Measurements from ENCODE around the gene PSG4.
"Not testable (repeated sequence)": the region's sequence is repeated elsewhere in the genome, so short reads cannot be mapped to it uniquely, and the experiment has no call there.

The PSG4 gene

DNA sequence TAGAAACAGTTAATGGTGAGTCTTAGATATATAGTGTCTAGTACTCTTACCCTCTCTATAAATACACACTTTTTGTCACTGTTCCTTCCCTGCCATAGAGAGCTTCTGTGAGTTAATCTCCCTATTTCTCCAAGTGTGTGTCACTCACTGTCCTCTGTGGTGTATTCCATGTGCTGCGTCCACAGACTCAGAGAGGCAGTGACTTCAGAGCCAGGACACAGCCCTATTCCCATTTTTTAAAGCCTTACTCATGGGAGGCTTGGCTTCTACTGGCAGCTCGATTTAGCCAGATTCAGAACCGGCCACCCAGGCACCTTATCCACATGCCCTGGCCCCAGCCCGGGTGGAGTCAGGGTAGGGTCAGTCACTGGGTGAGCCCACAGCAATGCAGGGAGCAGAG is 13.7 kb upstream of the PSG4 start:
- not testable (repeated sequence) for H3K4me3 Mint-ChIP-seq; H3K27ac Mint-ChIP-seq; H3K9me3 Mint-ChIP-seq; DNase-seq; H3K4me1 Mint-ChIP-seq (ENCODE audit: low read depth); H3K36me3 Mint-ChIP-seq (ENCODE audit: low read depth)
- peaks cover 23% of the 10 kb centered on the region for H3K27me3 Mint-ChIP-seq

- DNase-seq; H3K27ac Mint-ChIP-seq; H3K4me1 Mint-ChIP-seq (ENCODE audit: low read depth); H3K36me3 Mint-ChIP-seq (ENCODE audit: low read depth); H3K4me3 Mint-ChIP-seq; H3K9me3 Mint-ChIP-seq: not testable (repeated sequence)
- H3K27me3 Mint-ChIP-seq = peaks cover 33% of the 10 kb centered on the region
These were observed 10.4 kb upstream of the PSG4 start for GRCh38 chr19:43215881-43216280.

GRCh38 chr19:43207991-43208390 is 2.6 kb upstream of the PSG4 start:
- no peaks in the 10 kb centered on the region for H3K9me3 Mint-ChIP-seq
- no peak for DNase-seq
- H3K36me3 Mint-ChIP-seq (ENCODE audit: low read depth) = no peaks in the 10 kb centered on the region
- no peak overlapping the region for H3K4me3 Mint-ChIP-seq
- H3K4me1 Mint-ChIP-seq (ENCODE audit: low read depth) = no peaks in the 10 kb centered on the region
- no peak overlapping the region for H3K27ac Mint-ChIP-seq
- peaks cover 35% of the 10 kb centered on the region for H3K27me3 Mint-ChIP-seq

DNA sequence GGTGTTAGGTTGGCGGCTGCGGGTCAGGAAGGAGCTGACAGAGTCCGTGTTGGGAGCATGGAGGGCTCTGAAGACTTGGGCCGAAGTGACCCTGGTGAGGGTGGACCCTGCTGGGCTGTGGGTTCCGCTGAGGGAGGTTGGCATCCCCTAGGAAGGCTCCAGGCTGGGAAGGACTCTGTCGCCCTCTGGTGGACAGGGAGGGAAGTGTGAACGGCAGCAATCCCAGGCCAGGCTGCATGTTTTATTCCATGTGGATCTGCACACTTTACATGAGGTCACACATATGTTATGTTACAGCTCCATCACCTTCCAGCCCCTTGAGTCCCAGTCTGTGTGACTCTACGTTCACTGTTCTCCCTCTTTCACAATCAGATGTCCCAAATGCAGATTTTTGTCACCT is 1.7 kb upstream of the PSG4 start:
- H3K4me1 Mint-ChIP-seq (ENCODE audit: low read depth); H3K4me3 Mint-ChIP-seq; DNase-seq; H3K27ac Mint-ChIP-seq; H3K9me3 Mint-ChIP-seq; H3K36me3 Mint-ChIP-seq (ENCODE audit: low read depth): not testable (repeated sequence)
- peaks cover 32% of the 10 kb centered on the region for H3K27me3 Mint-ChIP-seq

DNA sequence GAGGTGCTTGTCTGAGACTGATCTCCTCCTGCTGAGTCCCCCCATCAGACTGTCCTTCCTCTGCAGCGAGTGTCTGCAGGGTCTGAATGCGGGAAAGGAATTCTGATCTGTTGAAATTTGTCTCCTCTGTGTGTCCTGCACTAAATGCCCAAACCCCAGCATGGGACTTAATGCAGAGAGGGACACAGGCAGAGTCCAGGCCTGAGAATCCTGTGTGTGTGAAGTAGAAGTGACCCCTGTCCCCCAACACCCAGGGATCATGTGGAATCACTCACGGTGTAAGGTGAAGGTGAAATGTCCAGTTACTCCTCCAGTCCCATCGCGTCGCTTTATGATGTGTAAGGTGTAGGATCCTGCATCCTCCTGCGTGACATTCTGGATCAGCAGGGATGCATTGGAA is 1.8 kb downstream of the PSG4 start:
- peaks cover 15% of the 10 kb centered on the region for H3K27me3 Mint-ChIP-seq
- DNase-seq; H3K27ac Mint-ChIP-seq; H3K4me3 Mint-ChIP-seq; H3K9me3 Mint-ChIP-seq; H3K4me1 Mint-ChIP-seq (ENCODE audit: low read depth); H3K36me3 Mint-ChIP-seq (ENCODE audit: low read depth): not testable (repeated sequence)

DNA sequence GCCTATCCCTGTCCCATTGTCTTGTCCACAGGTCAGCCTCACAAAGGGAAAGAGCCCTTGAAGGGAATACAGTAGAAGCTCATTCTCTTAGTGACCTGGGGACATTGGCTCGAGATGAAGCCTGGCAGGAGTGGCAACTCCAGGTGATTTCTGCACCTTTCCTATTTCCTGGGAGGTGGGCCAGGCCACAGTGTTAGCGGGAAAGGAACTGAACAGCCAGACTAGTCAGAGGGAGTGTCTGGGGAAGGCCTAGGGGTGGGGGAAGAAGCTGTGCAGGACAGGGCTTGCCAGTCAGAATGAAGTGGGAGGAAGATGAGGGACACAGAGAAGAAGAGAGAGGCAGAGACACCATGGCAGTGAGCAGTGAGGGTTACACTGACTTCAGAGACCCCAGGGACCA is 3.5 kb downstream of the PSG4 start:
- DNase-seq; H3K4me3 Mint-ChIP-seq; H3K36me3 Mint-ChIP-seq (ENCODE audit: low read depth); H3K9me3 Mint-ChIP-seq; H3K27ac Mint-ChIP-seq; H3K4me1 Mint-ChIP-seq (ENCODE audit: low read depth); H3K27me3 Mint-ChIP-seq: not testable (repeated sequence)

- H3K4me1 Mint-ChIP-seq (ENCODE audit: low read depth); H3K4me3 Mint-ChIP-seq; H3K36me3 Mint-ChIP-seq (ENCODE audit: low read depth); DNase-seq; H3K27me3 Mint-ChIP-seq; H3K9me3 Mint-ChIP-seq; H3K27ac Mint-ChIP-seq: not testable (repeated sequence)
These were observed 4.1 kb downstream of the PSG4 start for GRCh38 chr19:43201337-43201801.

DNA sequence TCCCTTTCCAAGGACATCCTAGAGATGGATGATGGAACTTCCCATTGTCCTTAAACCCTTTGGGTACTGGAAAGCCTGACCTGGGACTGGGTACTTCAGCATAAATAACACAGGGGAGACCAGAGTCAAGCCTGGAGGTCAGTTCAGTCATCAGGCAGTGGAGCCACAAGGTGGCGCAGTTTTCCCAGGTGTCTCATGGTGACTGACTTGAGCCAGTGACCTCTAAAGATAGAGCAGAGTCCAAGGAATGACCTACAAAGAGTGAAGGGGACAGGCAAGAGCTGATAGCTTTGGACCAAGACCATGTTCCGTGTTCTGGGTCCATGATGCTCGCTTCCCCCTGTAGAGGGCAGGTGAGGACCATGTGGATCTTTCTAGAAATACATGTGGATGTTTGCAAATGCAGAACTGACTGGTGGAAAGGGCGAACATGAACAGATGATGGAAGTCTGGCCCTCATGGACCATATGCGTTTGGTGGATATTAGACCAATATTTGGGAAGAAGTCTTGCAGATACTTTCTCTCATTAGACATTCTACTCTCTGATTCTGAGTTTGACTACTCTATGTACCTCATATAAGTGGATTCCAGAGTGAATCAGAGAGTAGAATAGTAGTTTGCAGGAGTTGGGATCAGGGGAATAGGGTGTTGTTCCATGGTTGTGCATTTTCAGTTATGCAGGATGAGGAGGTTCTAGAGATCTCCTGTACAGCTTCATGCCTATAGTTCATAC is 6.6 kb downstream of the PSG4 start:
- not testable (repeated sequence) for DNase-seq; H3K4me1 Mint-ChIP-seq (ENCODE audit: low read depth); H3K4me3 Mint-ChIP-seq; H3K36me3 Mint-ChIP-seq (ENCODE audit: low read depth); H3K27ac Mint-ChIP-seq; H3K9me3 Mint-ChIP-seq
- H3K27me3 Mint-ChIP-seq = peaks cover 21% of the 10 kb centered on the region

- H3K27me3 Mint-ChIP-seq = peaks cover 22% of the 10 kb centered on the region
These were observed 7.6 kb downstream of the PSG4 start for GRCh38 chr19:43197666-43198397.

GRCh38 chr19:43194397-43194796 is 11.0 kb downstream of the PSG4 start:
- H3K4me3 Mint-ChIP-seq; H3K36me3 Mint-ChIP-seq (ENCODE audit: low read depth); H3K27ac Mint-ChIP-seq; H3K4me1 Mint-ChIP-seq (ENCODE audit: low read depth); DNase-seq; H3K9me3 Mint-ChIP-seq: not testable (repeated sequence)
- peaks cover 42% of the 10 kb centered on the region for H3K27me3 Mint-ChIP-seq

More at GRCh38 chr19:43197666-43198397, 7.6 kb downstream of the PSG4 start:
- H3K36me3 Mint-ChIP-seq (ENCODE audit: low read depth); H3K4me1 Mint-ChIP-seq (ENCODE audit: low read depth); H3K27ac Mint-ChIP-seq; H3K4me3 Mint-ChIP-seq; DNase-seq; H3K9me3 Mint-ChIP-seq: not testable (repeated sequence)

DNA sequence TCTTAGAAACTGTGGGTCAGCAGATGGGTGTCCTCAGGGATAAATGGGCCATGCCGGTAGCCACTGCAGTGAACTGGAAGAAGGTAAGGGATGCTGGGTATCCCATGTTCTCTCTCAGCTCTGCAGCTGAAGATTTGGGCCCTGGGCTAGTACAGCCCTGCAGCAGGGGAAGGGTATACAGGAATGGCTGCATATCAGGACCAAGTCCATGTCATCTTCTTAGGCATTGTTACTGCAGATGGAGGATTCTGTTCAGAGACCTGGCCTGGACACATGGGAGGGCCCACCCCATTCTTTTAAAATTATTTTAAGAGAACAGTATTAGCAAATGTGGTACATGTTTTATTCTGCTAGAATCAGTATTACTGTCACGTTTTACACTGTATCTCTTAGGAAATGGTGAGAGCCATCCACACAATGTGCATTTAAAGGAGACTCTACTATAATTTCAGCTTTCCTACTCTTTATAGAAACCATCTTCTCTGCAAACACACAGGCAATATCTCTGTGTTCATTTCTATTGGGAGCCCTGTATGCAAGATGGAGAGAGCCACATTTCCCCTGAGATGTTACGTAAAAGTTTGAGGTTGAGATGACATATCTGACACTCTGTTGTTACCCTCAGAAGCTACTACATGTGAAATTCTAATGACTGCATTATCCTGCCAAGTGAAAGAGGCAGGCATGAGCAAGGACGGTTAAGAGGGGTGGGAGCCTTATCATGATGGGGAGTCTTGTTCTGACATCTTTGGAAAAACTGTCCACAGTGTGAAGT is 12.9 kb downstream of the PSG4 start:
- H3K9me3 Mint-ChIP-seq; H3K4me1 Mint-ChIP-seq (ENCODE audit: low read depth); H3K4me3 Mint-ChIP-seq; DNase-seq; H3K36me3 Mint-ChIP-seq (ENCODE audit: low read depth); H3K27ac Mint-ChIP-seq: not testable (repeated sequence)
- H3K27me3 Mint-ChIP-seq = peaks cover 43% of the 10 kb centered on the region

- H3K9me3 Mint-ChIP-seq; H3K36me3 Mint-ChIP-seq (ENCODE audit: low read depth); H3K4me3 Mint-ChIP-seq; DNase-seq; H3K27ac Mint-ChIP-seq; H3K4me1 Mint-ChIP-seq (ENCODE audit: low read depth): not testable (repeated sequence)
- H3K27me3 Mint-ChIP-seq = peaks cover 27% of the 10 kb centered on the region
These were observed 17.3 kb downstream of the PSG4 start for GRCh38 chr19:43188092-43188491.

DNA sequence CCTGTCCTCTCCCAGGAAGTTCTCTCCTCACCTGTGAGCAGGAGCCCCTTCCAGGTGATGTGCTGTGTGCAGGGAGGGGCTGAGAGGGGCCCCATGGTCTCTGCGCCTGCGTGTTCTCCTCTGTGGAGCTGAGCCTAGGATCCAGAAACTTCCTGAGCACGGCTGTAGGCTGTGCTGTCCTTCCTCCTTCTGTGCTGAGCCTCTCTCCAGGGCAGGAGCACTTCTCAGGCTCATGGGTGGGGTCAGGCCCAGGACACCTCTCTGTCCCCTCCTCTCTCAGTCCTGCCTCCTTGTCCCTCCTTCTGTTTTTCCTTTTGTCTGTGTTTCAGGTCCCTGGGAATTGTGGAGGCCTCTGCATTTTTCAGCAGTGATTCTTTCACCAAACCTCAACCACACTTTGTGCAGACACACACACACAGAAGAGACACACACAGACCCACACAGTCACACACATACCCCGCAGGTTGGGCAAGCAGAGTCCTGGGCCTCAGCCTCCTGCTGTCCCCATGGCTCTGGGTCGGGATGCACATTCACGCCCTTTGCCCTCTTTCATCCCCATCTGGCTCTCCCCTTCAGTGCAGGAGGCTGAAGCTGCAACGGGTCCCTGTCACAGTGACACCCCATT is 19.0 kb downstream of the PSG4 start, which contains the start of gene PSG5:
PSG5 (minus strand) TSS at position 226 of the 625 bp plus-strand sequence; CDS start at position 95, 131 bp downstream.
- H3K4me3 Mint-ChIP-seq; H3K27ac Mint-ChIP-seq; H3K4me1 Mint-ChIP-seq (ENCODE audit: low read depth); H3K36me3 Mint-ChIP-seq (ENCODE audit: low read depth); DNase-seq; H3K9me3 Mint-ChIP-seq: not testable (repeated sequence)
- peaks cover 21% of the 10 kb centered on the region for H3K27me3 Mint-ChIP-seq

DNA sequence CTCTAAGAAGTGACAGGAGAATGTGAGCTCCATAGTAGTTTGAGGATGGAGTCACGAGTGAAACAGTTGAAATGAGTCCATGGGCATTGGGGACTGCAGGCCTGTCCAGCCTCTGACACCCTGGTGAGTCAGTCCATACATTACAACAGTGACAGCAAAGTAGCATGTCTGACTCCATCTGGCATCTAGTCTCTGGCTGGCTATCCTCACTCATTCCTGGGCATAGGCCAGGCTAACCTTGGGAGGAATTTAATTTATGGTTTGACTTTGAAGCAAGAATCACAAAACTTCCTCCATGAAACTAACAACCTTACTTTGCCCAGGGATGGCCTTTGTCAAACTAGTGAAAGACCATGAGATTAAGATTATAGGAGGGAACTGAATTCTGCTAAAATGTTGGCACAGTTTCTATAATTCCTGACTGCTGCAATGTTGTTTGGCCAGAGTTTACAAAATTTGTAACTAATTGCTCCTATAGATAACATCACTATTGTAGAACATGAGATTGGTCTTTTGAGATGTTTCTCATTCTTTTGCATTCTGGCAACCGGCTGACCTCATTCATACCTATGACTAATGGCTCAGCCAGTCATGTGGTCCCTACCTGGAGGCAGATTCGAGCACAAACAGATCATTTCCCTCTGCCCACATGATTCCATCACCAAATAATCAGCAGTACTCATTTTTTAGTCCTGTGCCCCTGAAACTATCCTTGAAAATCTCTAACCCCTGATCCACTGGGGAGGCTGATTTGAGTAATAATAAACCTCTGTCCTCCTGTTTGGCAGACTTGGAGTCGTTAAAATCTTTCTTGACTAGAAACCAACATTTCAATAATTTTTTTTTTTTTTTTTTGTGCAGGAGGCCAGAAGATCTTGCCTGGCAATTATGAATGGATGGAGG is 23.3 kb downstream of the PSG4 start:
- H3K36me3 Mint-ChIP-seq (ENCODE audit: low read depth); H3K9me3 Mint-ChIP-seq; DNase-seq; H3K27ac Mint-ChIP-seq; H3K27me3 Mint-ChIP-seq; H3K4me3 Mint-ChIP-seq; H3K4me1 Mint-ChIP-seq (ENCODE audit: low read depth): not testable (repeated sequence)
